ENCODE measurements around the gene SLC12A8.

The SLC12A8 gene

DNA sequence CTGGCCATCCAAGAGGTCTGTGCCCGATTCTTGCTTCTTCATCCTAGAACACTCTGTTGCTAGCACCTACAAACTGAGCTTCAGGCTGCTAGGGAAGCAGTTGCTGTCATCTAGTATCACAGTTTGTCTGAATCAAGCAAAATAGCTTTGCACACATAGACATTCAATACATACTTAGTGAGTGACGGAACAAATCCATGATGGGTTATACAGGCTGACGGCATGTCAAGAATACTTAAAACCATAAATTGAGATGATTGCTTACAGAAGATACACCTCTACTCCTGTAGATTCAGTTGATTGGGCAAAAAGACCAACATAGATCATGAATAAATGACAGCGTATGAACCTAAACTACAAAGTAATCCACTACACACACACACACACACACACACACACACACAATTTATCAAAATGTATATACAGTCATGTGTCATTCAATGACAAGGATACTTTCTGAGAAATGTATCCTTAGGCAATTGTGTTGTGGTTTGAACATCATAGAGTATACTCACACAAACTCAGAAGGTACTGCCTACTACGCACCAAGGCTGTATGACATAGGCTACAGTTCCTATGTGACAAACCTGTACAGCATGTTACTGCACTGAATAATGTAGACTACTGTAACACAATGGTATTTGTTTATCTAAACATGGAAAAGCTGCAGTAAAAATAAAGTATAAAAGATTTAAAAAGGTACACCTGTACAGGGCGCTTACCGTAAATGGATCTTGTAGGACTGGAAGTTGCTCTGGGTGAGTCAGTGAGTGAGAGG lies 142.4 kb downstream of the SLC12A8 start:
- no peak for DNase-seq

DNA sequence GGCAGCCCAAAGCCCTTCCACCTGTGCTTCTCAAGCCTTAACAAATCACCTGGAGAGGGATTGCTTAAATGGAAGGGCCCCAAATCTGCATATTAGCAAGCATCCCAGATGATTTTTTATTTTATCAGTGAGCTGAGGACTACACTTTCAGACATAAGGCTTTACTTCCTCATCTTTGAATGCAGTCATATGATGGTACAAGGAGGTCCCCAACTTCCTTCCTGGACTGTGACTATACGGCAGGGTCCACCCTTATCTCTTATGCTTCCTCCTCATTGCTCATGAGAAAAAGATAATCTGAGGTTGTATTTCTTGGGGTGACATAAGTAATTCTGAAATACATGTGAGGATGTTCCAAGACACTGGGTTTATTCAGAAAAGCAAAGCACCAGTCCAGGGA lies 143.1 kb downstream of the SLC12A8 start:
- no peak for DNase-seq

DNA sequence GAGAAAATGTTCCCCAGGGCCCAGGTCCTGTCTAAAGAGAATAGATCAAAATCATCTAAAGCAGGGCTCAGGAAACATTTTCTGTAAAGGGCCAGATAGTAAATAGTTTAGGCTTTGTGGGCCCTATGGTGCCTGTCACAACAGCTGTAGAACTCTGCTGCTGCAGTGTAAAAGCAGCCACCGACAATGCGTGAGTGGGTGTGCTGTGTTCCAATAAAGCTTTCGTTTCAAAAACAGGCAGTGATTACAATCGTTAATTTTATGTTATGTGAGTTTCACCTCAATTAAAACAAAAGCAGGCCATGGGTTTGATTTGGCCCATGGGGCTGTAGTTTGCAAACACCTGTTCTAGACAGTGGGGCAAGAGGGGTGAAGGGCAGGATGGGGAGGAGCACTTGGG lies 144.3 kb downstream of the SLC12A8 start:
- no peak for DNase-seq

- no peak for DNase-seq
These were observed 145.3 kb downstream of the SLC12A8 start for GRCh38 chr3:125067225-125067624.

DNA sequence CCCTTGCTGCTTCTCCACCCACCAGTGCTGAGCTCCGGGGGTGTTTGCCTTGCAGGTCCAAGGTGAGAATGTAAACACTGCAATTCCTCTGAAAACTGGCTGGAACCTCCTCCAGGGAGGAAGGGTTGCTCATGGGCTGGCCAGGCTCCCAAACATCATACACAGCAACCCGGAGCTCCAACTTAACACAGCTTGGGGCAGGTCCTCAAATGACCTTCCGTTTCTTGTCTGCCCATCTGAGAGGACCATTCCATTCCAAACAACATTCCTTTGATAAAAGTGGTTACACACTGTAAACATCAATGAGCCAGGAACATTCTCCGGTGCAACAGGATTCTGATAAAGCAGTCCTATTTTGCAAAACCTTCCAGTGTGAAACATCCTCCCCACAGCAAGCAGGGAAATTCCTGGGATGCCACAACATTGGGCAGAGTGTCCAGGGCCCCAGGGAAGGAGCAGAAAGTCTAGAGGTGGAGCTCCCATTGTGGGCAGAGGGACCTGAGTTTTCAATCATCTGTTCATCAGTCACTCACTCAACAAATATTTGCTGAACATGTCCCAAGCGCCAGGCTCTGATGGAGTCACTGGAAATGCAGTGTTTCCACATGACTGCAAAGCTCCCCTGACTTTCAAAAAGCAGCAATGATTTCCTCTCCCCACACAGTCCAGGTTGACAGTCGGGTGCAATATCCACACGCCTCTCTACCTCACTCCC lies 149.5 kb downstream of the SLC12A8 start:
- no peak for DNase-seq

- no peak for DNase-seq
These were observed 150.9 kb downstream of the SLC12A8 start for GRCh38 chr3:125061646-125062045.

DNA sequence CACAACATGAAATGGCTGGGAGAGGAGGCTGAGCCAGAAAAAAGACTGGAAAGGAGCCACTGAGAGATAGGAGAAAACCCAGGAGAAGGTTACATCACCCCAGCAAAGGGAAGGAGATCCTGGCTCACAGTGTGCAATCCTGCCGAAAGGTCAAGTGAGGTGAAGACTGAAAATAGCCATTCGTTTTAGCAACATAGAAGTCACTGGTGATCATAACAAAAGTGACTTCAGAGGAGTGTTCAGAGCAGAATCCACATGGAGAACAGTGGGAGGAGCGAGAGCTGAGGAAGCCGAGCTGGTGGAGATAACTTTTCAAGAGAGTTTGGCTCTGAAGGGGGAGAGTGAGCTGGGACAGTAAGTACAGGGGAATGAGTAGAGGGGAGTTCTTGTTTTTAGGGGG lies 151.4 kb downstream of the SLC12A8 start:
- DNase-seq = no peak

- no peak for DNase-seq
These were observed 152.9 kb downstream of the SLC12A8 start for GRCh38 chr3:125059488-125060245.

DNA sequence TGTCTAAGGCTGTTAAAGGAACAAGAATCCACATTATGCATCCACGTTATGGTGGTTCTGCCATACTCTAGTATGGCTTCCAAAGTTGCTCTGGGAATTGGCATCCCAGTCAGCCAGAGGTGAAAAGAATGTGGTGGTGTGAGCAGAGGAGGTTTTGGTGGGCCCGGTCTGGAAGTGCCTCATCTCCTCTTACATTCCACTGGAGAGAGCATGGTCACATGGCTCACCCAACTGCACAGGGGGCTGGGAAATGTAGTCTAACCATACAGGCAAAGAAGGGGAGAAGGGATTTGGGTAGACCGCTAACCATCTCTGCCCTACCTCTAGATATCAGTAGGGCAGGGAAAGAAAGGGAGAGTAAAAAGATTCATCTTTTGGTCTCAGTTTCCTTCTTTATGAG lies 153.6 kb downstream of the SLC12A8 start:
- no peak for DNase-seq

DNA sequence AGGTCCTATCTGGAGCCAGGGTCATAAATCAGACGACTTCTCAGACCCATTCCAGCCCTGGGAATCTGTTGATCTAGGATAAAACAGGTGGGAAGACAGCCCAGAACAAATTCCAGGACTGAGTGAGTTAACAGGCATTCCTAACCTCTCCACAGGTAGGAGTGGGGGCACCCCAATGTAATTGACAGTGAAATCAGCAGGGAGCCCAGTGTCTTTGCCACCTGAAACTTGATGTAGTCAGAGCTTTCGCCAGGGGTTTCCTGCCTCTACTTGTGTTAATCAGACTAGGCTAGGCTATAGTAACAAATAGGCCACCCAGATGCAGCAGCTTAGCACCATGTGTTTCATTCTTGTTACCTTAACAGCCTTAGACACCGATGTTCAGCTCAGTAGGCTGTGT lies 154.0 kb downstream of the SLC12A8 start:
- DNase-seq = no peak

GRCh38 chr3:125057186-125057850 lies 155.2 kb downstream of the SLC12A8 start:
- DNase-seq = no peak

DNA sequence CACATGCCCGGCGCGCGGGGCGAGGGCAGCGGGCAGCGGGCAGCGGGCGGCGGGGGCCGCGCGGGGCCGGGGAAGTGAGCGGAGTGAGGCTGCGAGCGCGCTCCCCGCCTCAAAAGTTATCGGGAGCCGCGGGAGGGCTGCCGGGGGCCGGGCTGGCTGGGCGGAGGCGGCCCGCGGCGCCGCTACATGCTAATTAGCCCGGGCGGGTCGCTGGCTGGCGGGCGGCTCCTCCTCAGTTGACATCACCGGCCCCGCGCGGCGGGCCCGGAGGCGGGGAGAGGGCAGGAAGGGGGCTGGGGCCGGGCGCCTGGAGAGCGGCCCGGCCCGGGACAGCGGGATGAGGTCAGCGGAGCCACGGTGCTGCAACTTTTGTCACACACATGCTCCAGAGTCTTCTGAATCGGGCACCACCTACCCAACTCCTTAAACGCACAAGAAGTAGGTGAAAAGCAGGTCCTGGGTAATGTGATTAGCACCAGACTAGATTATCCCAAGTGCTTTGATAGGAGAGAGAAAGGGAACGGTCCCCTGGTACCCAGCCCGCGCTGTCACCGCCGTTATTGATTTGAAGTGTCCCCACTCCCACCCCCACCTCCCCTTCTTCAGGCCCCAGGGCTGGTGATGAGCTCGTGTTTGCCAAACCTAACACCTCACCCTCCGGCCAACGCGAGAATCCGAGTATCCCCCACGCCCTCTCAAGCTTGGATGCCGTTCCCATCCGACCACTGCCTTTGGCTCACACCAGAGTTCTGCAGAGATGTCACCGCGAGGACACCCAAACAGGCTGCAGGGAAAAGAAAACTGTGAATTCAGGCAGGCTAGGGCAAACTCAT lies 156.4 kb downstream of the SLC12A8 start, which contains the start of gene HEG1:
TSS of gene HEG1 (minus strand) at position 85 of the 833 bp plus-strand sequence. CDS start 107 bp downstream, outside the sequence.
- no peak for DNase-seq

GRCh38 chr3:125055331-125055912 lies 157.1 kb downstream of the SLC12A8 start:
- DNase-seq = no peak

GRCh38 chr3:125054449-125055329 lies 157.9 kb downstream of the SLC12A8 start:
- no peak for DNase-seq

DNA sequence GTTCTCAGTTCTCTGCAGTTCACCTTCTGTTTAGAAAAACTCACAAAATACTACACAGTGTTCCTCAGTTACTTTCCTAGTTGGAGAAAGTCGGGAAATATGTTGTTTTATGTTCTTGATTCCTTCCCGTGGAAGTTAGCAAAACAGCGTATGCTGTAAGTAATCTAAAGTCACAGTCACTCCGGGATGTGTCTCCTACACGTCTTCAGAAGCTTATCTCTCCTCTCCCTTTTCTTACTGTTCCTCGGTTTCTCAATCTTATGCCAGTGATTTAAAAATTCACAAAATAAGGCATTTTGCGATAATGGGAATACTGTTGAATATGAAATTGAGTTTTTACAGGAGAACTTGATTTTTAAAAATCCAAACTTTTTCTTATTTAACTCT lies 158.5 kb downstream of the SLC12A8 start:
- DNase-seq = no peak

- no peak for DNase-seq
These were observed 159.2 kb downstream of the SLC12A8 start for GRCh38 chr3:125053304-125053699.

DNA sequence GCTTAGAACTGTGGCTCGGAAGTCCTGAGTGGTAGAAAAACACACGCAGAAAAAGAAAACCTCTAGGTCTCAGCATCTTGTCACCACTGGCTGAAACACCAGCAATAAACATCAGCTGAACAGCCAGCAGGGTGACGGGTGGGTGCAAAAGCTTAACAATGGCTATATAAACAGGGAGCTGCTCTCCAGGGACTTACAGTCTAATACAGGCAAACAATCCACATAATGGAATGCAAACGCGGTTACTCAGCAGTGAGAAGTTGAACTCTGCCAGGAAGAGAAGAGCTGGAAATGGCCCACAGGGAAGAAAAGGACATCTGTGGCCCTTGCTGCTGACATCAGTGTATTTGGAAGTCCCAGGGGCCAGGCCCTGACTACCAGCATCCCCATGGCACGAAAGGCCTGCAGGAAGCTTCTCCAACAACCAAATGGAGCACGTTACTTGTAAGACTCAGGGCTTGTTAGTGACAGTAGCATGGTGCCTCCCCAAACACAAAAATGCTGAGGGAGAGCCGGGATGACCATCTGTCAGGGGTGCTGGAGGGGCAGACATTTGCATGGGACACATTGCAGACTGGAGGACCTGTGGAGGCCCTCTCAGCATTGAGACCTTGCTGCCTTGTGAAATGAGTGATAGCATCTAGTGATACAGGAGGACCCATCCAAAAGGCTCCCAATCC lies 159.8 kb downstream of the SLC12A8 start:
- no peak for DNase-seq

DNA sequence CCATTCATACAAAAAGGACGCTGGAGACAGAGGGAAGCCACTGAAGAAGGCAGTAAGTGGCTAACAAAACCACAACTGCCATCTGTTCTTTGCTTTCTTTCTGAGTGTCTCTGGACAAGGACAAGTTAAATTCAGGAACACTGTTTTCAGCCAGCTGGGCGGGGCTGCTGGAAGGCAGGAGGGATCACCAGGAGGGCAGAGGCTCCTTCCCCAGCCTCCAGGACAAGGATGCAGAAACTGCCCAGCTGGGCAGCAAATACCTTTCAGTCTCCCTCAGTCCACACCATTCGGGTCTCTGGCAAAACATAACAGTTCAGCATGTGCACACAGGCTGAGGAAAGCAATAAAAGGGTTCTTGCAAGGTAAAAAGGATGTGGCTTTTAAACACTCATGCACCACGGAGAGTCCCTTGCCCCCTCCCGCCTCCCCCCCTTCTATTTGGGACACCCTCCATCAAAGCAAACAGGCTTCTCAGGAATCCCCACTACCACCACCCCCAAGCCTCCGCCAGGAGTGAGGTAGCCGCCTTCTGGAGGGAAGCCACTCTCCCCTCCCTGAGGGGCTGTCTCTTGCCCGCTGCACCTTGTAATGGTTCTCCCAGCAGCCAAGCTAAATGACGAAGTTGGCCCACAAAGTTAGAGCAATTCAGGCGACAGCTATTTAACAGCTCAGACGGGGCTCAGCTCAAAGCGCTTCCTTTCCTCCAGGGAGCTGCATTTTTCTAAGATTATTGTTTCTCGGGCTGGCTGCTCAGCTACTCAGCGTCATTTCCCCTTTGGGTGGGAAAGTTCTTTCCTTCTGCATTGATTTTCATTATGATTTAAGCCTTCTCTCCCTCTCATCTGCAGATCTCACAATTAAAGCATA lies 160.6 kb downstream of the SLC12A8 start:
- DNase-seq = no peak

DNA sequence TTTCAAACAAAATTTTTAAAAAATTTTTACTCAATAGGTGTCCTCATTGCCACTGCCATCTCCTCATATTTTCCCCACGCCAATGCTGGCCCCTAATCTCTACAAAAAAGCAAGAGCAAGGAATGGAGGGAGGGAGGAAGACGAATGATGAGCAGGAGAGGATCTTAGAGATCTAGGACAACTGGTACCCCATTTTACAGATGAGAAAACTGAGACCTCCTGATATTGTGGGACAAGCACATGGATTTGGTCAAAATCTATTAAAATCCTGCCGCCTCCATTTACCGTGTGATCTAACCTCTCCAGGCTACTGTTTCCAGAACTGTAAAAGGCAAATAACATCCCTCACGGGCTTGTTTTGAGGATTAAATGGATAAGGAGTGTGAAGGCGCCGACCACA lies 161.3 kb downstream of the SLC12A8 start:
- DNase-seq = no peak
